ENCODE measurements around the gene PTPRZ1.

PTPRZ1 gene

DNA sequence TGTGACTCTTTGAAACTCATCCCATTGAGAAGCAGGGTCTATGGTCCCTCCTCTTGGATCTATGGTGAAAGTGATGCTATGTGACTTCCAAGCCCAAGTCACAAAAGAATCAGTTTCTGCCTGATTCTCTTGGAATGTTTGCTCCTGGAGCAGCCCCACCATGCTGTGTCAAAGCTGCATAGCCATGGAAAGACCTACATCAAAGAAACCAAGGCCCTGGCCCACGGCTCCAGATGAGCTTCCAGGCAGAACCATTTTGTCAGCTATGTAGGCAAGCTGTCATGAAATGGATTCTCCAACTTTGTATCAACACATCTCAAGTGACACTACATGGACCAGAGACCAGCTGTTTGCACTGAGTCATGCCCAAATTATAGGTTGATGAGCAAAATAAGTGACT, 194.1 kb downstream of the PTPRZ1 start:
- TF ChIP-seq ZC3H10 (CRISPR knock-in tag; IDR thresholded peaks at IDR 0.05) (no peak), TOX (CRISPR knock-in tag; IDR thresholded peaks at IDR 0.05; ENCODE audit: borderline replicate concordance) (no peak), ESRRG (CRISPR knock-in tag; IDR thresholded peaks at IDR 0.05) (no peak), BACH2 (CRISPR knock-in tag; IDR thresholded peaks at IDR 0.05; ENCODE audit: borderline replicate concordance) (no peak), ZNF70 (CRISPR knock-in tag; IDR thresholded peaks at IDR 0.05) (no peak), CSDC2 (CRISPR knock-in tag; IDR thresholded peaks at IDR 0.05) (no peak), GLIS3 (CRISPR knock-in tag; IDR thresholded peaks at IDR 0.05) (no peak)
- TF ChIP-seq, protein P1, sequence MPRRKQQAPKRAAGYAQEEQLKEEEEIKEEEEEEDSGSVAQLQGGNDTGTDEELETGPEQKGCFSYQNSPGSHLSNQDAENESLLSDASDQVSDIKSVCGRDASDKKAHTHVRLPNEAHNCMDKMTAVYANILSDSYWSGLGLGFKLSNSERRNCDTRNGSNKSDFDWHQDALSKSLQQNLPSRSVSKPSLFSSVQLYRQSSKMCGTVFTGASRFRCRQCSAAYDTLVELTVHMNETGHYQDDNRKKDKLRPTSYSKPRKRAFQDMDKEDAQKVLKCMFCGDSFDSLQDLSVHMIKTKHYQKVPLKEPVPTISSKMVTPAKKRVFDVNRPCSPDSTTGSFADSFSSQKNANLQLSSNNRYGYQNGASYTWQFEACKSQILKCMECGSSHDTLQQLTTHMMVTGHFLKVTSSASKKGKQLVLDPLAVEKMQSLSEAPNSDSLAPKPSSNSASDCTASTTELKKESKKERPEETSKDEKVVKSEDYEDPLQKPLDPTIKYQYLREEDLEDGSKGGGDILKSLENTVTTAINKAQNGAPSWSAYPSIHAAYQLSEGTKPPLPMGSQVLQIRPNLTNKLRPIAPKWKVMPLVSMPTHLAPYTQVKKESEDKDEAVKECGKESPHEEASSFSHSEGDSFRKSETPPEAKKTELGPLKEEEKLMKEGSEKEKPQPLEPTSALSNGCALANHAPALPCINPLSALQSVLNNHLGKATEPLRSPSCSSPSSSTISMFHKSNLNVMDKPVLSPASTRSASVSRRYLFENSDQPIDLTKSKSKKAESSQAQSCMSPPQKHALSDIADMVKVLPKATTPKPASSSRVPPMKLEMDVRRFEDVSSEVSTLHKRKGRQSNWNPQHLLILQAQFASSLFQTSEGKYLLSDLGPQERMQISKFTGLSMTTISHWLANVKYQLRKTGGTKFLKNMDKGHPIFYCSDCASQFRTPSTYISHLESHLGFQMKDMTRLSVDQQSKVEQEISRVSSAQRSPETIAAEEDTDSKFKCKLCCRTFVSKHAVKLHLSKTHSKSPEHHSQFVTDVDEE (CRISPR knock-in tag; IDR thresholded peaks at IDR 0.05), result no peak
- TF ChIP-seq, protein P2, sequence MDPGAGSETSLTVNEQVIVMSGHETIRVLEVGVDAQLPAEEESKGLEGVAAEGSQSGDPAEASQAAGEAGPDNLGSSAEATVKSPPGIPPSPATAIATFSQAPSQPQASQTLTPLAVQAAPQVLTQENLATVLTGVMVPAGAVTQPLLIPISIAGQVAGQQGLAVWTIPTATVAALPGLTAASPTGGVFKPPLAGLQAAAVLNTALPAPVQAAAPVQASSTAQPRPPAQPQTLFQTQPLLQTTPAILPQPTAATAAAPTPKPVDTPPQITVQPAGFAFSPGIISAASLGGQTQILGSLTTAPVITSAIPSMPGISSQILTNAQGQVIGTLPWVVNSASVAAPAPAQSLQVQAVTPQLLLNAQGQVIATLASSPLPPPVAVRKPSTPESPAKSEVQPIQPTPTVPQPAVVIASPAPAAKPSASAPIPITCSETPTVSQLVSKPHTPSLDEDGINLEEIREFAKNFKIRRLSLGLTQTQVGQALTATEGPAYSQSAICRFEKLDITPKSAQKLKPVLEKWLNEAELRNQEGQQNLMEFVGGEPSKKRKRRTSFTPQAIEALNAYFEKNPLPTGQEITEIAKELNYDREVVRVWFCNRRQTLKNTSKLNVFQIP (CRISPR knock-in tag; IDR thresholded peaks at IDR 0.05; ENCODE audit: borderline replicate concordance, low read depth), result no peak
- TF ChIP-seq, protein P3, sequence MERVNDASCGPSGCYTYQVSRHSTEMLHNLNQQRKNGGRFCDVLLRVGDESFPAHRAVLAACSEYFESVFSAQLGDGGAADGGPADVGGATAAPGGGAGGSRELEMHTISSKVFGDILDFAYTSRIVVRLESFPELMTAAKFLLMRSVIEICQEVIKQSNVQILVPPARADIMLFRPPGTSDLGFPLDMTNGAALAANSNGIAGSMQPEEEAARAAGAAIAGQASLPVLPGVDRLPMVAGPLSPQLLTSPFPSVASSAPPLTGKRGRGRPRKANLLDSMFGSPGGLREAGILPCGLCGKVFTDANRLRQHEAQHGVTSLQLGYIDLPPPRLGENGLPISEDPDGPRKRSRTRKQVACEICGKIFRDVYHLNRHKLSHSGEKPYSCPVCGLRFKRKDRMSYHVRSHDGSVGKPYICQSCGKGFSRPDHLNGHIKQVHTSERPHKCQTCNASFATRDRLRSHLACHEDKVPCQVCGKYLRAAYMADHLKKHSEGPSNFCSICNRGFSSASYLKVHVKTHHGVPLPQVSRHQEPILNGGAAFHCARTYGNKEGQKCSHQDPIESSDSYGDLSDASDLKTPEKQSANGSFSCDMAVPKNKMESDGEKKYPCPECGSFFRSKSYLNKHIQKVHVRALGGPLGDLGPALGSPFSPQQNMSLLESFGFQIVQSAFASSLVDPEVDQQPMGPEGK (CRISPR knock-in tag; IDR thresholded peaks at IDR 0.05; ENCODE audit: borderline replicate concordance), result no peak
- TF ChIP-seq, protein P4, sequence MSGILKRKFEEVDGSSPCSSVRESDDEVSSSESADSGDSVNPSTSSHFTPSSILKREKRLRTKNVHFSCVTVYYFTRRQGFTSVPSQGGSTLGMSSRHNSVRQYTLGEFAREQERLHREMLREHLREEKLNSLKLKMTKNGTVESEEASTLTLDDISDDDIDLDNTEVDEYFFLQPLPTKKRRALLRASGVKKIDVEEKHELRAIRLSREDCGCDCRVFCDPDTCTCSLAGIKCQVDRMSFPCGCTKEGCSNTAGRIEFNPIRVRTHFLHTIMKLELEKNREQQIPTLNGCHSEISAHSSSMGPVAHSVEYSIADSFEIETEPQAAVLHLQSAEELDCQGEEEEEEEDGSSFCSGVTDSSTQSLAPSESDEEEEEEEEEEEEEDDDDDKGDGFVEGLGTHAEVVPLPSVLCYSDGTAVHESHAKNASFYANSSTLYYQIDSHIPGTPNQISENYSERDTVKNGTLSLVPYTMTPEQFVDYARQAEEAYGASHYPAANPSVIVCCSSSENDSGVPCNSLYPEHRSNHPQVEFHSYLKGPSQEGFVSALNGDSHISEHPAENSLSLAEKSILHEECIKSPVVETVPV (CRISPR knock-in tag; IDR thresholded peaks at IDR 0.05), result no peak

DNA sequence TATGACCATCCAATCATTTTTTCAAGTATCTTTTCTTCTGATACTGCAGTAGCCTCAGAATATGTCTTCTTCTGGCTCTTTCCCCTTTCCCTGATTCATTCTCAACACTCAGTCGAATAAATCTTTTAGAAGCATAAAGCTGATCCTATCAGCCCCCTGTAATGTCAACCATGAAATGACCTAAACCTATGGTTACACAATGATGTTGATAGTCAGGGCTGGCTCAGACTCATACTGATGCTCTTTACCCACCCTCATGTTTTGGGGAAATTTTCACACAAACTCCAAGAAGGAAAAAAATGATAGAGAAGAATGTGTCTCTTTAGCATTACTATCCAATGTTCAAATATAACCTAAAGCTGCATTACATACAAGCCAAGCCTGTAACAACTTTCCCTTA, 195.1 kb downstream of the PTPRZ1 start:
- TF ChIP-seq ZNF8 (CRISPR knock-in tag; IDR thresholded peaks at IDR 0.05), result no peak
- no peak for TF ChIP-seq ZNF70 (CRISPR knock-in tag; IDR thresholded peaks at IDR 0.05)
- TF ChIP-seq GLIS3 (CRISPR knock-in tag; IDR thresholded peaks at IDR 0.05), result no peak
- TF ChIP-seq ESRRG (CRISPR knock-in tag; IDR thresholded peaks at IDR 0.05), result no peak
- TF ChIP-seq RARB (CRISPR knock-in tag; IDR thresholded peaks at IDR 0.05), result no peak
- TF ChIP-seq, protein P2 (CRISPR knock-in tag; IDR thresholded peaks at IDR 0.05; ENCODE audit: borderline replicate concordance, low read depth), result no peak
- TF ChIP-seq TOX (CRISPR knock-in tag; IDR thresholded peaks at IDR 0.05; ENCODE audit: borderline replicate concordance), result no peak

More for the DNA sequence above, 194.1 kb downstream of the PTPRZ1 start:
- no peak for ATAC-seq

DNA sequence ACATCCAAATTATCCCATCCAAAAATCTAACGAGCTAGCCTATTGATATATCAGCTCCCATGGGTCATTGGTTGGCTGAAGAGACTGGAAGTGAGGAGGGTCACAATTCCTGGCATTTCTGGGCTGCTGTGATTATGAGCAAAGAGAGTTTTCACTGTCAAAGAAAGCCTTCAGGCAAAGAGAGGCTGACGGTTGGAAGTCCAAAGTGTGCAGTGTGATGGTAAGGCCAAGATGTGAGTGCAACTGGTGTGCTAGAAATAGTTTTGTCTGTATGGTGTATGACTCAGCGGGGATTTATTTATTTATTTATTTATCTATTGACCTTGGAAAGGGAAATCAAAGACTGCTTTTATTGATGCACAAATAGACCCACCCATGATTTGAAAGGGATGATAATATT, 196.0 kb downstream of the PTPRZ1 start:
- TF ChIP-seq BACH2 (CRISPR knock-in tag; IDR thresholded peaks at IDR 0.05; ENCODE audit: borderline replicate concordance) (no peak), ZFP30 (CRISPR knock-in tag; IDR thresholded peaks at IDR 0.05) (no peak)
- TF ChIP-seq, protein P5, sequence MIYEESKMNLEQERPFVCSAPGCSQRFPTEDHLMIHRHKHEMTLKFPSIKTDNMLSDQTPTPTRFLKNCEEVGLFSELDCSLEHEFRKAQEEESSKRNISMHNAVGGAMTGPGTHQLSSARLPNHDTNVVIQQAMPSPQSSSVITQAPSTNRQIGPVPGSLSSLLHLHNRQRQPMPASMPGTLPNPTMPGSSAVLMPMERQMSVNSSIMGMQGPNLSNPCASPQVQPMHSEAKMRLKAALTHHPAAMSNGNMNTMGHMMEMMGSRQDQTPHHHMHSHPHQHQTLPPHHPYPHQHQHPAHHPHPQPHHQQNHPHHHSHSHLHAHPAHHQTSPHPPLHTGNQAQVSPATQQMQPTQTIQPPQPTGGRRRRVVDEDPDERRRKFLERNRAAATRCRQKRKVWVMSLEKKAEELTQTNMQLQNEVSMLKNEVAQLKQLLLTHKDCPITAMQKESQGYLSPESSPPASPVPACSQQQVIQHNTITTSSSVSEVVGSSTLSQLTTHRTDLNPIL (CRISPR knock-in tag; IDR thresholded peaks at IDR 0.05; ENCODE audit: low read depth), result no peak
- no peak for ATAC-seq

More for the DNA sequence above, 195.1 kb downstream of the PTPRZ1 start:
- ATAC-seq, result no peak

DNA sequence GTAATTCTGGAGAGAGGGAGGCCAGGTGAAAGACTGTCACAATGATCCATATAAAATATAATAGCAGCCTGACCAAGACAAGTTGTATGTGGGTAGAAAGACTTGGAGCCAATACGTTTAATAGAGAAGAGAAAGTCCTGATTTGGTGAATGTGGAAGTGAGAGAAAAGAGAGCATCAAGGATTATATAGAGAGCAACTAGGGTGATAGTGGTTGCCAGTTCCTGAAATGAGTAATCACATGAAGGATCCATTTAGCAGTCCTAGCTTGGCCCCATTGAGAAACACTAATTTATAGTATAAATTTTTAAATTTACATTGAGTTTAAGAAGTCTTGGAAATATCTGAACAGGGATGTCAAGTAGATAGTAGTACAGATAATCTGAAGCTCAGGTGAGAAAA, 197.1 kb downstream of the PTPRZ1 start:
- no peak for TF ChIP-seq ISL1 (CRISPR knock-in tag; IDR thresholded peaks at IDR 0.05)
- TF ChIP-seq GLIS3 (CRISPR knock-in tag; IDR thresholded peaks at IDR 0.05), result no peak
- TF ChIP-seq TOX (CRISPR knock-in tag; IDR thresholded peaks at IDR 0.05; ENCODE audit: borderline replicate concordance), result no peak
- TF ChIP-seq, protein P1 (CRISPR knock-in tag; IDR thresholded peaks at IDR 0.05), result no peak
- no peak for TF ChIP-seq ARNTL (CRISPR knock-in tag; IDR thresholded peaks at IDR 0.05; ENCODE audit: borderline replicate concordance, low read depth)
- no peak for TF ChIP-seq BACH2 (CRISPR knock-in tag; IDR thresholded peaks at IDR 0.05; ENCODE audit: borderline replicate concordance)
- TF ChIP-seq OSR1 (CRISPR knock-in tag; IDR thresholded peaks at IDR 0.05), result no peak
- TF ChIP-seq, protein P4 (CRISPR knock-in tag; IDR thresholded peaks at IDR 0.05), result no peak
- TF ChIP-seq CSDC2 (CRISPR knock-in tag; IDR thresholded peaks at IDR 0.05), result no peak
- TF ChIP-seq ZFP30 (CRISPR knock-in tag; IDR thresholded peaks at IDR 0.05), result no peak
- no peak for TF ChIP-seq SNAI2 (CRISPR knock-in tag; IDR thresholded peaks at IDR 0.05)
- ATAC-seq, result no peak

Data from SK-N-SH treated with all-trans-retinoic acid at 6 μM for 48 hours (cell line).